ENCODE results near the gene SLCO3A1.

SLCO3A1 gene

DNA sequence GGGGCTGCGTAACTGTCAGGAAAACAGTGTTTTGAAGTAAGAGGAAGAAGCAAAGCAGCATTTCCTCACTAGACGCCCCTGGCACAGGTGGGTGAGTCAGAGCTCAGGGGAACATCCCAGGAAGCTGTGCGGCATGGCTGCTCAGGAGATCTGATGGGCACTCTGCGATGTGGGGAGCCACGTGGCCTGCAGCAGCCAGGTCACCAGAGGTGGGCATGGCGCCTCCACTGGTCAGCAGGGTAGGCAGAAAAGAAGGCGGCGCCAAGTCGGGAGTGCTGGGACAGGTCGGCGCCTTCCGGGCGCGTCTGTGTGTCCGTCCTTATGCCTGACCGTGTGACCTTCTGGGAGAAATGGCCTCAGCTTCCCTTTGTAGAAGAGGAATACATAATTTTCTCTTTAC lies 290.3 kb downstream of the SLCO3A1 start:
- DNase-seq = no peak

- DNase-seq = no peak
Observed at GRCh38 chr15:92146511-92147150, 293.1 kb downstream of the SLCO3A1 start.

- DNase-seq = no peak
Observed at GRCh38 chr15:92149029-92149428, 295.5 kb downstream of the SLCO3A1 start.

GRCh38 chr15:92149465-92149864 lies 296.0 kb downstream of the SLCO3A1 start:
- no peak for DNase-seq

DNA sequence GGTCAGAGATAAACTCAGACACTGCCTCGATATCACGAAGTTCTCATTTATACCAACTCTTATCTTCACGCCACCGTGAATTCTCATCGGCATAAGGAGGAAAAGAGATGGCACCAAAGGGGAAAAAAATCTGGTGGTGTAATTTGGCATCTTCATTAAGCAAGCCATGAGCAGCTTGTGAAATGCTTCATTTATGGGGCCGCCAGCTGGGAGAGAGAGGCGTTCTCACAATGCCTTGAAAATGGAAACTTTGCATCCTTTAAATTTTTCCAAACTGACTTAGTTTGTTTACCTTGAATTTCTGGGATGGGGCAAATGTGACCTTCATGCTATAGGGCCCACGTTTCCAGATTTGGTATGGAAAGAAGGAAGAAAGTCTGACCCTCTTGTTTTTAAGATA lies 297.7 kb downstream of the SLCO3A1 start:
- no peak for DNase-seq

DNA sequence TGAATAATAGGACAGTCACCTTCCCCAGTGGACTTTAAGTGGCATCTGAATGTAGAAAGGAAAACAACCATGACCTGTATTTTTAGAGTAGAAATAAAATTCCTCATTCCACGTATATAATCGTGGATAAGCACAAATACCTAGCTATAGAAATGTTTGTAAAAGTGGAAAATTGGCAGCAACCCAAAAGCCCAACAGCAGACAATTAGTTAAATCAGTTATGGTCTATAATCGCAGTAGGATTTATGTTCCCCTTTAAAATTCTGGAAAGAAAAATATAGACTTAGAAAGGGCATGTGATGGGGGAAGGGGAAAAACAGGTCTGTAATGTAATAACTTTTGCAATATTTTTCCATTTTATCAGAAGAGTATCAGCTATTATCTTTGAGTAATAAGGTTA lies 298.2 kb downstream of the SLCO3A1 start:
- no peak for DNase-seq

DNA sequence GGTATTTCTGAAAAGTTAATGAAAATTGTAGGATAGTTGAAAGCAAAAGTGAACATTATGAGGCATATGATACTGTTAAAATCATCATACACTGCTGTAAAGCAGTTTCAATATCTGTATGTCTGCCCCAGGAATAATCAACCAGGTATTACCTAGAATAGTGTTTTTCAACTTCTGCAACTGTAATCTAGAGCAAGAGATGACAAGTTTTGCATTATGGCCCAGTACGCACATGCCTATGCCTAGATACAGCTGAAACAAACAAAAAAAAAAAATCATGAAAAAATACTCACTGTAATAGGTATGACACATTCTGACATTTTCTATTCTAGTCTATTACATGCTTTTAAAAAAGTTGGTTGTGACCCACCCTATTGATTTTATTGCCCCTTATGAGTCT lies 299.5 kb downstream of the SLCO3A1 start:
- no peak for DNase-seq

- no peak for DNase-seq
Observed at GRCh38 chr15:92153620-92154019, 300.1 kb downstream of the SLCO3A1 start.

GRCh38 chr15:92155934-92156333 lies 302.4 kb downstream of the SLCO3A1 start:
- DNase-seq = no peak

- DNase-seq = no peak
Observed at GRCh38 chr15:92157666-92158298, 304.3 kb downstream of the SLCO3A1 start.

DNA sequence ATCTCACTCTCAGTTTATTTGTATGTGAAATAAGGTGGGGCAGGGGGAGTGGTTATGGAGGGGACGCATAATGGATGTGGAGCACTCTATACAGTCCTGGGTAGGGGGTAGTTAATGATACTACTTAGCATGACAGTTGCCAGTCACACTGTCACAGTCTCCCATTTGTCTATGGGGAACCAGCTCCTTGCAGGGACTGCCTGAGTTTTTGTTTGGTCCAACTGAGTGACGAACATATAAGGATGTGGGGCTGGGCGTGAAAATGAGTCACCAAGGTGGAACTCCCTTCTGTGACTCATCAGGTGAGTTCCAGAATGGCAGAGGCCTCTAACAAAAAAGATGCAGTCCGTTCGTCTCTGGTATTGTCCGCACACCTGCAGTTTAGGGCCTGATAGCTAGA lies 304.9 kb downstream of the SLCO3A1 start:
- no peak for DNase-seq

GRCh38 chr15:92159481-92159880 lies 306.0 kb downstream of the SLCO3A1 start:
- DNase-seq = no peak

GRCh38 chr15:92159906-92160841 lies 306.7 kb downstream of the SLCO3A1 start:
- DNase-seq = no peak

DNA sequence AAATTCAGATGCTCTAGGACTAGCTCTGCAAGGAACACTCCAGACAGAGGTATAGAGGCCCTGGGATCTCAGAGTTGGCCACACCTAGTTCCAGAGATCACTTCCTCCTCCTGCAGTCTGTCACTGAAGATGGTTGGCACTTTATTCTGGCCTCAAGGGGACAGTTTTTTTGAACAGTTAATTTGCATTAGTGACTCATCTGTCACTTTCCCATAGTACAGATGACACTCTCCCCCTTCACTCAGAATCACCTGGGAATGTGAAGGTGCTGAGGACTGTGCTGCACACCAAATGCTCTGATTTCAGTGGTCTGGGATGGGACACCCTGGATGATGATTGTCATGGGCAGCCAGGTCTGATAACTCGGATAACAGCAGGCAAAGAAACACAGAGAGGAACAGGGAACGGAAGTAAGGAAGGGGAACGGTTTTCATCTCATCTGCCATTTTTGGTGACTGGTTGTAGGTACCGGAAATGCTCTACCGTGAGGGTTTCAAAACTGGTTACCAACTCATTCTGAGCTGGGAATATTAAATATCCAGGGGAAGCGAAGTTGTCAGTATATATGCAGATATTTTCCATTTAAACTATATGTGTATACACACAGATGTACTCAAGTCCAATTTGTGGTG lies 307.6 kb downstream of the SLCO3A1 start:
- DNase-seq = no peak

DNA sequence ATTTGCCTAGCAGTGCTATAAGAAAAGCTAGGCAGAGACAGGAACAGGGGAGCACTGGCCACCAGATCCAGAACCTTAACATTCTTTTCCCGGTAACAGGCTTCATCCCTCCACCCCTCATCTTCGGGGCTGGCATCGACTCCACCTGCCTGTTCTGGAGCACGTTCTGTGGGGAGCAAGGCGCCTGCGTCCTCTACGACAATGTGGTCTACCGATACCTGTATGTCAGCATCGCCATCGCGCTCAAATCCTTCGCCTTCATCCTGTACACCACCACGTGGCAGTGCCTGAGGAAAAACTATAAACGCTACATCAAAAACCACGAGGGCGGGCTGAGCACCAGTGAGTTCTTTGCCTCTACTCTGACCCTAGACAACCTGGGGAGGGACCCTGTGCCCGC lies 309.1 kb downstream of the SLCO3A1 start:
- no peak for DNase-seq

DNA sequence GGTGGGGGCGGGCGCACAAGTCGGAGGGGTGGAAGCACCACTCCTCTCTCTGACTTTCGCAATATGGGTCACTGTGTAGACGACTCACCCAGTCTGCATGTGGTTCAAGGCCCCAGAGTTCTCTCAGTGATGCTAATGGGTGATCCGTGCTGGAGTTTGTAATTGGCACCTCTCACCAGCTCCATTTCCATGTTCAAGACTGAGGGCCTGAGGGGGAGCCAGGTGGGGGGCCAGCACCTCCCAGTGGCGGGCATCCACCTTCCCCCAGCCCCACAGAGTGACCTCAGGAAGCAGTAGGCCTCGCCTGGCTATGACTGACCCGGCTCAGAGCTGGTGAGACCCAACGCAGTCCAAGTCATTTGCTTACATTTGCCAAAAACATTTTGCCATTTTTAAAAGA lies 310.1 kb downstream of the SLCO3A1 start:
- no peak for DNase-seq

- DNase-seq = no peak
Observed at GRCh38 chr15:92164327-92165000, 311.0 kb downstream of the SLCO3A1 start.

- no peak for DNase-seq
Observed at GRCh38 chr15:92165001-92165346, 311.5 kb downstream of the SLCO3A1 start.

DNA sequence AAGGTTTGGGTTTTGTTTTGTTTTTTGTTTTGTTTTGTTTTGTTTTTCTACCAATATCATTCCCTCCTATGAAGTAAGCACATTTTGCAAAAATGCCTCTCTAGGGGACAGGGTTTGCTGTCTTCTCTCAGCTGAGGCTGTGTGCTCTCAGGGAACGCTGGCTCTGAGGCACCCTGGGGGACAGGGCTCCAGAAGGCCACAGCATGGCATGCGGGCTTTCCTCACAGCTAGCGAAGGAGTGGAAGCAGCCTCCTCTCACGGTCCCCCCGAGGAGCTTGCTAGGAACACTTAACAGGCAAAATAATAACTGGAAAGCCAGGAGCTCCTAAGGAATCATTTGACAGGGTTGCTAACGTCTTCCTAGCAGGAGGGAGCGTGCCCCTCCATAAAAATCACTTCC lies 312.5 kb downstream of the SLCO3A1 start:
- DNase-seq = no peak

DNA sequence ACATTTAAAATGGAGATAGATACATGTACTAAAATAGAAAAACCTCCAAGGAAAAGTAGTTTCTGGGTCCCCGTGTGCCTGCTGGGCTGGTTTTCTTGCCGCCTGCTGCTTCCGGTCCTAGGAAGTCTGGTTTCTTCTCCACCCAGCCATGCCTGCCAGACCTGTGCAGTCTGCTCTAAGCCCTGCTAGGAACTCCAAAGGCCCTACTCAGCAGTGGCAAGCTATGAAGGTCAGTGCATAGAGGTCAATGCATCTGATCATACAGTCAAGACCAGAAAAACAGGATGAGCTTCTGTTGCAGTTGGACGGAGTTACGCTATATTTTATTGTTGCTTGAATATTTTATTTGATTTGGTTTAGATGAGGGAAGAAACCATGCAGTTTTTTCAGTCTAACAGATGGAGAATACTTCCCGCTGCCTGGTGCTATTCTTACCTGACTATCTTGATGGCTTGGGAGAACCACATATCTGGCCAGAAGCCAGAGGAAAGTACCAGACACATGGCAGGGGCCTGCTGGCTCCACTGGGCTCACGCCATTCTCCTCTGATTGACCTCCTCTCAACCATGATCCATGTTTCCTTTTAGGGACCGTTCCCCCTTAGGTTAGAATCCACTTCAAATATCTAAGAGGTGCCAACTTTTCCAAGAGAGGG lies 313.4 kb downstream of the SLCO3A1 start:
- no peak for DNase-seq

- no peak for DNase-seq
Observed at GRCh38 chr15:92167451-92167850, 313.9 kb downstream of the SLCO3A1 start.

DNA sequence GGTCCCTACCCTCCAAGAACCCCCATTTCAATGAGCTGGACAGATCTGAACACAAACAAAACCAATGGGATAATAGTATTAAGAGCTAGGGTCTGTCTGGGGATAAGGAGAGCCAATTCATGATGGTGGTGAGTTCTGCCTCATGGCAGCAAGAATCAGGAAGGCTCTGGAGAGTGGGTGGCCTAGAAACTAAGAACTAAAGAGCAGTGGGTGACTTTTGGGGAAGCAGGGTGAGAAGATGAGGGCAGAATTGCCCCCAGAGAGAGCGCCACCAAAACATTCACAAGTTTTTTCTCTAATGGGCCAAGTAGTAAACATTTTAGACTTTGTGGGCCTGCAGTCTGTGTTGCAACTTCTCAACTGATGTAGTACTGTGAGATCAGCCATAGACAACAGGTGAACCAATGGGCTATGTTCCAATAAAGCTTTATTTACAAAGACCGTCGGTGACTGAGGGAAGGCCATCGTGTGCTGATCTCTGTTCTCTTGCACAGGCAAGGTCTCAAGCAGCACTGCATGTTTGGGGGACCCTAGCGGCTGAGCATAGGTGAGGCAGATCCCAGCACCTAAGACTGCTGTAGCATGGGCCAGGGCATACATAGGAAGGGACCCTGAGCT lies 314.7 kb downstream of the SLCO3A1 start:
- DNase-seq = no peak

All from CD4-positive, alpha-beta T cell treated with Interferon gamma for 1 hour (primary cell).